Caco-2 (cell line): ENCODE measurements around the gene STAT3. TPM values are rescaled to one million over a fixed set of nuclear protein-coding genes. Genes with fewer than 3 reads are reported as not detected.

Source experiments
- BruUV-seq: library from RNA; stranded (reverse); fragments of 400-500 nt; replicated peaks from 2 replicates; lab custom pipeline; 2021; lab: Mats Ljungman, UMichigan
- CTCF ChIA-PET: fragments of 300-600 bp; sonication (Branson Sonifier 250); formaldehyde crosslinking; loops from one replicate; lab custom pipeline; 2022; ENCODE audit warnings: antibody characterized with exemption; lab: Charles Lee
- POLR2A ChIA-PET: fragments of 300-600 bp; sonication (Branson Sonifier 250); formaldehyde crosslinking; loops from one replicate; lab custom pipeline; 2022; ENCODE audit warnings: antibody characterized with exemption; lab: Charles Lee
- DNase-seq, 2 experiments: peaks; one replicate each; pipeline versions ENCODE4 v3.0.0 to v3.0.0-alpha.2; 2020 to 2022
- H3K27me3 ChIP-seq: replicated peaks from 2 replicates; pipeline ENCODE4 v1.6.0; 2011; ENCODE audit warnings: low read length; ENCODE audit not compliant: control insufficient read depth, insufficient read depth
- H3K36me3 ChIP-seq: 2 replicates; pipeline ENCODE4 v1.5.1; 2011; ENCODE audit warnings: low read length; ENCODE audit not compliant: control insufficient read depth, insufficient read depth
- H3K4me1 ChIP-seq: fragments of 250-450 bp; sonication (Bioruptor Pico); 2 replicates; pipeline ENCODE4 v1.5.1; 2020; ENCODE audit warnings: mild to moderate bottlenecking
- H3K4me3 ChIP-seq: 2 replicates; pipeline ENCODE4 v1.5.1; 2011; ENCODE audit warnings: low read depth, mild to moderate bottlenecking, control low read depth, low read length
- H3K9me3 ChIP-seq: fragments of 250-450 bp; sonication (Bioruptor Pico); 2 replicates; pipeline ENCODE4 v1.5.1; 2020; ENCODE audit warnings: mild to moderate bottlenecking, moderate library complexity
- H3K27ac Mint-ChIP-seq: one replicate; pipeline ENCODE4 v1.8.0; 2022; ENCODE audit warnings: mixed read lengths; ENCODE audit not compliant: unreplicated experiment
- H3K27me3 Mint-ChIP-seq: one replicate; pipeline ENCODE4 v1.8.0; 2022; ENCODE audit warnings: mixed read lengths; ENCODE audit not compliant: insufficient read depth, unreplicated experiment
- H3K36me3 Mint-ChIP-seq: one replicate; pipeline ENCODE4 v1.8.0; 2022; ENCODE audit warnings: mild to moderate bottlenecking, mixed read lengths; ENCODE audit not compliant: insufficient read depth, unreplicated experiment
- H3K4me1 Mint-ChIP-seq: one replicate; pipeline ENCODE4 v1.8.0; 2022; ENCODE audit warnings: low read depth, mixed read lengths; ENCODE audit not compliant: unreplicated experiment
- H3K4me3 Mint-ChIP-seq: one replicate; pipeline ENCODE4 v1.8.0; 2022; ENCODE audit warnings: mild to moderate bottlenecking, moderate library complexity, mixed read lengths; ENCODE audit not compliant: unreplicated experiment
- H3K9me3 Mint-ChIP-seq: one replicate; pipeline ENCODE4 v1.8.0; 2022; ENCODE audit warnings: mixed read lengths; ENCODE audit not compliant: unreplicated experiment
- CTCF ChIP-seq, 2 experiments: fragments of 200-600 bp in 1 of 2; IDR thresholded peaks; 1 replicate in 1 of 2; 2 replicates in 1 of 2; pipeline versions ENCODE4 v1.5.1 to v1.8.0; 2011 to 2022; ENCODE audit warnings: antibody characterized with exemption in 1 of 2, control low read depth in 1 of 2, inconsistent platforms in 1 of 2, low read depth in 1 of 2, low read length in 1 of 2, mild to moderate bottlenecking in 1 of 2, moderate library complexity in 1 of 2; ENCODE audit not compliant: insufficient read depth in 1 of 2, severe bottlenecking in 1 of 2, unreplicated experiment in 1 of 2
- intact Hi-C: fragments of 100-400 bp; cut with micrococcal nuclease; formaldehyde crosslinking; loops from one replicate; pipeline ENCODE4 v1.10.0; 2022; ENCODE audit not compliant: unreplicated experiment
- total RNA-seq: library from RNA; stranded (reverse); gene quantifications from 2 replicates; pipeline ENCODE4 v1.2.3, GENCODE V29; 2022

STAT3 gene
- total RNA-seq, 1 experiment from 2014 or later = 73.7 TPM

- ChIA-PET CTCF (no interaction called here), POLR2A (interaction anchor here (0.6 kb wide), 1 partner anchor 514 kb away, joined by 7 read pairs; the partner anchor contains the start of gene COA3)
- Mint-ChIP-seq H3K4me3 (no peak overlapping the region), H3K9me3 (no peaks in the 10 kb centered on the region), H3K27ac (no peak overlapping the region), H3K4me1 (peaks cover 17% of the 10 kb centered on the region), H3K36me3 (no peaks in the 10 kb centered on the region), H3K27me3 (no peaks in the 10 kb centered on the region)
- H3K9me3 ChIP-seq = no peaks in the 10 kb centered on the region
- no peak overlapping the region for H3K4me3 ChIP-seq
- TF ChIP-seq CTCF (IDR thresholded peaks at IDR 0.05; ENCODE audit: insufficient read depth in 1 of 2, low read depth in 1 of 2, low read length in 1 of 2, severe bottlenecking in 1 of 2, unreplicated experiment in 1 of 2) = no peak
- intact Hi-C loops = no loop called here
- no peak for DNase-seq
- no TSS peak for BruUV-seq
- no peaks in the 10 kb centered on the region for H3K36me3 ChIP-seq
- H3K27me3 ChIP-seq = no peaks in the 10 kb centered on the region
- H3K4me1 ChIP-seq = 0 out of 2 replicates have a peak, but pooled peaks cover 7% of the 10 kb centered on the region
These were observed 103.7 kb downstream of the STAT3 start for GRCh38 chr17:42284566-42284965.

GRCh38 chr17:42284024-42284369 lies 104.2 kb downstream of the STAT3 start:
- BruUV-seq = no TSS peak
- DNase-seq = peak in 1 of 2 experiments; percentile 22
- no peaks in the 10 kb centered on the region for H3K36me3 ChIP-seq
- H3K36me3 Mint-ChIP-seq = no peaks in the 10 kb centered on the region
- no peak overlapping the region for H3K4me3 Mint-ChIP-seq
- no peak for TF ChIP-seq CTCF (IDR thresholded peaks at IDR 0.05; ENCODE audit: insufficient read depth in 1 of 2, low read depth in 1 of 2, low read length in 1 of 2, severe bottlenecking in 1 of 2, unreplicated experiment in 1 of 2)
- CTCF ChIA-PET = no interaction called here
- no peaks in the 10 kb centered on the region for H3K9me3 Mint-ChIP-seq
- no peak overlapping the region for H3K4me3 ChIP-seq
- intact Hi-C loops = no loop called here
- H3K27me3 Mint-ChIP-seq = no peaks in the 10 kb centered on the region
- no peaks in the 10 kb centered on the region for H3K27me3 ChIP-seq
- peaks cover 17% of the 10 kb centered on the region for H3K4me1 Mint-ChIP-seq
- POLR2A ChIA-PET = interaction anchor here (0.6 kb wide), 1 partner anchor 514 kb away, joined by 7 read pairs; the partner anchor contains the start of gene COA3
- 0 out of 2 replicates have a peak, but pooled peaks cover 7% of the 10 kb centered on the region for H3K4me1 ChIP-seq
- H3K27ac Mint-ChIP-seq = no peak overlapping the region
- no peaks in the 10 kb centered on the region for H3K9me3 ChIP-seq

- ChIA-PET POLR2A (no interaction called here), CTCF (no interaction called here)
- intact Hi-C loops = no loop called here
- peaks cover 17% of the 10 kb centered on the region for H3K4me1 Mint-ChIP-seq
- Histone ChIP-seq H3K36me3 (no peaks in the 10 kb centered on the region), H3K27me3 (no peaks in the 10 kb centered on the region), H3K4me1 (0 out of 2 replicates have a peak, but pooled peaks cover 7% of the 10 kb centered on the region), H3K9me3 (no peaks in the 10 kb centered on the region), H3K4me3 (no peak overlapping the region)
- H3K9me3 Mint-ChIP-seq = no peaks in the 10 kb centered on the region
- BruUV-seq = no TSS peak
- no peak overlapping the region for H3K4me3 Mint-ChIP-seq
- no peak for TF ChIP-seq CTCF (IDR thresholded peaks at IDR 0.05; ENCODE audit: insufficient read depth in 1 of 2, low read depth in 1 of 2, low read length in 1 of 2, severe bottlenecking in 1 of 2, unreplicated experiment in 1 of 2)
- DNase-seq = no peak
- H3K27ac Mint-ChIP-seq = no peak overlapping the region
- H3K27me3 Mint-ChIP-seq = no peaks in the 10 kb centered on the region
- no peaks in the 10 kb centered on the region for H3K36me3 Mint-ChIP-seq
These were observed 104.8 kb downstream of the STAT3 start for GRCh38 chr17:42283241-42284023.
